ENCODE measurements around the gene PCDH9.

DNA sequence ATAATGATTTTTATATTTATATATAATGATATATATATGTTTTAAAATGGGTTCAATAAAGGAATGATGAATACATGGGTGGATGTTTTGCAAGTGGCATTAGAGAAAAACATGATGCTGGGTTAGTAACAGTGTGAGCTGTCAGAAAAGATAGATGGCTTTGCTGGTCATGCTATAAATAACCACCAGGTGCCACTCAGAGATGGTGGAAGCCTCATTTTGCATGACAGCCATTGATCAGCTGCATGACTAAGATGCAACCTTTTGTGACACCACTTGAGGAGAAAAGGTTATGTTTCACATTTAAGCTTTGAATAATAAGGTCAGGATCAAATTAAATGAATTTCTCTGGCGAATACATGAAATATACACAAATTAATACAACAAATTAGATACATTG, 737.7 kb downstream of the PCDH9 start:
- TF ChIP-seq EZH2 (IDR thresholded peaks at IDR 0.05; ENCODE audit: insufficient read depth, poor library complexity, severe bottlenecking): no peak
- no peak for TF ChIP-seq EZH2phosphoT487 (IDR thresholded peaks at IDR 0.05; ENCODE audit: insufficient read depth, low read depth)
